ENCODE measurements around the gene SCART1.

Gene SCART1

GRCh38 chr10:133445751-133446708 lies 7.7 kb upstream of the SCART1 start:
- no peak for FAIRE-seq
- no peak for TF ChIP-seq CTCF (IDR thresholded peaks at IDR 0.05; ENCODE audit: insufficient read depth, missing control alignments)
- no peak for DNase-seq (ENCODE audit: insufficient read length, low spot score)

GRCh38 chr10:133446979-133447378 lies 6.8 kb upstream of the SCART1 start:
- FAIRE-seq (no peak), DNase-seq (ENCODE audit: insufficient read length, low spot score) (no peak)
- no peak for TF ChIP-seq CTCF (IDR thresholded peaks at IDR 0.05; ENCODE audit: insufficient read depth, missing control alignments)

- DNase-seq (ENCODE audit: insufficient read length, low spot score) (no peak), FAIRE-seq (no peak)
- no peak for TF ChIP-seq CTCF (IDR thresholded peaks at IDR 0.05; ENCODE audit: insufficient read depth, missing control alignments)
Observed at GRCh38 chr10:133448120-133448519, 5.6 kb upstream of the SCART1 start.

GRCh38 chr10:133451346-133451745 lies 2.4 kb upstream of the SCART1 start:
- no peak for FAIRE-seq
- TF ChIP-seq CTCF (IDR thresholded peaks at IDR 0.05; ENCODE audit: insufficient read depth, missing control alignments) = no peak

GRCh38 chr10:133452453-133452852 lies 1.3 kb upstream of the SCART1 start:
- DNase-seq (ENCODE audit: insufficient read length, low spot score) (no peak), FAIRE-seq (no peak)
- TF ChIP-seq CTCF (IDR thresholded peaks at IDR 0.05; ENCODE audit: insufficient read depth, missing control alignments) = no peak

More at GRCh38 chr10:133451346-133451745, 2.4 kb upstream of the SCART1 start:
- DNase-seq (ENCODE audit: insufficient read length, low spot score) = no peak

GRCh38 chr10:133454204-133454893 lies 604 bp downstream of the SCART1 start:
- no peak for FAIRE-seq
- TF ChIP-seq CTCF (IDR thresholded peaks at IDR 0.05; ENCODE audit: insufficient read depth, missing control alignments) = no peak
- no peak for DNase-seq (ENCODE audit: insufficient read length, low spot score)
